ENCODE data around the gene INSIG1. TPM values are rescaled to one million over a fixed set of nuclear protein-coding genes. Genes with fewer than 3 reads are reported as not detected.

INSIG1 gene
- total RNA-seq, 1 donor from 2014 or later, result 25.1 TPM

GRCh38 chr7:155333346-155334234, 35.9 kb downstream of the INSIG1 start:
- Histone ChIP-seq H3K4me1 (ENCODE audit: control insufficient read depth in 3 of 3, insufficient read depth in 3 of 3, low read length in 3 of 3) (no peaks in the 10 kb centered on the region), H3K36me3 (ENCODE audit: control insufficient read depth in 3 of 3, insufficient read depth in 3 of 3, low read length in 3 of 3) (no peaks in the 10 kb centered on the region), H3K9ac (ENCODE audit: low read depth in 1 of 3, low read length in 3 of 3) (no peak overlapping the region), H3K27ac (ENCODE audit: low read depth, low read length) (no peak overlapping the region), H3K4me3 (ENCODE audit: low read length in 3 of 3) (no peak overlapping the region), H3K9me3 (ENCODE audit: control insufficient read depth in 3 of 3, low read length in 3 of 3) (no peaks in the 10 kb centered on the region), H3K27me3 (ENCODE audit: control insufficient read depth in 3 of 3, insufficient read depth in 3 of 3, low read length in 3 of 3) (peaks cover 33 to 55% (median 37%) of the 10 kb centered on the region in 3 donors)

- Histone ChIP-seq H3K9ac (ENCODE audit: low read depth in 1 of 3, low read length in 3 of 3) (no peak overlapping the region), H3K9me3 (ENCODE audit: control insufficient read depth in 3 of 3, low read length in 3 of 3) (no peaks in the 10 kb centered on the region), H3K27ac (ENCODE audit: low read depth, low read length) (no peak overlapping the region), H3K4me3 (ENCODE audit: low read length in 3 of 3) (no peak overlapping the region), H3K27me3 (ENCODE audit: control insufficient read depth in 3 of 3, insufficient read depth in 3 of 3, low read length in 3 of 3) (peaks cover 36 to 71% (median 53%) of the 10 kb centered on the region in 3 donors), H3K36me3 (ENCODE audit: control insufficient read depth in 3 of 3, insufficient read depth in 3 of 3, low read length in 3 of 3) (no peaks in the 10 kb centered on the region), H3K4me1 (ENCODE audit: control insufficient read depth in 3 of 3, insufficient read depth in 3 of 3, low read length in 3 of 3) (no peaks in the 10 kb centered on the region)
Measured at GRCh38 chr7:155336812-155337602, 39.3 kb downstream of the INSIG1 start.

- H3K27ac ChIP-seq (ENCODE audit: low read depth, low read length), result no peak overlapping the region
- no peaks in the 10 kb centered on the region for H3K36me3 ChIP-seq (ENCODE audit: control insufficient read depth in 3 of 3, insufficient read depth in 3 of 3, low read length in 3 of 3)
- H3K4me3 ChIP-seq (ENCODE audit: low read length in 3 of 3), result no peak overlapping the region
- no peak overlapping the region for H3K9ac ChIP-seq (ENCODE audit: low read depth in 1 of 3, low read length in 3 of 3)
- H3K4me1 ChIP-seq (ENCODE audit: control insufficient read depth in 3 of 3, insufficient read depth in 3 of 3, low read length in 3 of 3), result no peaks in the 10 kb centered on the region
- peaks cover 39 to 65% (median 53%) of the 10 kb centered on the region in 3 donors for H3K27me3 ChIP-seq (ENCODE audit: control insufficient read depth in 3 of 3, insufficient read depth in 3 of 3, low read length in 3 of 3)
- no peaks in the 10 kb centered on the region for H3K9me3 ChIP-seq (ENCODE audit: control insufficient read depth in 3 of 3, low read length in 3 of 3)
Measured at GRCh38 chr7:155337946-155338631, 40.4 kb downstream of the INSIG1 start.

- H3K9me3 ChIP-seq (ENCODE audit: control insufficient read depth in 3 of 3, low read length in 3 of 3), result no peaks in the 10 kb centered on the region
- H3K36me3 ChIP-seq (ENCODE audit: control insufficient read depth in 3 of 3, insufficient read depth in 3 of 3, low read length in 3 of 3), result no peaks in the 10 kb centered on the region
- H3K4me1 ChIP-seq (ENCODE audit: control insufficient read depth in 3 of 3, insufficient read depth in 3 of 3, low read length in 3 of 3), result no peaks in the 10 kb centered on the region
- H3K4me3 ChIP-seq (ENCODE audit: low read length in 3 of 3), result no peak overlapping the region
- H3K27ac ChIP-seq (ENCODE audit: low read depth, low read length), result no peak overlapping the region
- no peak overlapping the region for H3K9ac ChIP-seq (ENCODE audit: low read depth in 1 of 3, low read length in 3 of 3)
- H3K27me3 ChIP-seq (ENCODE audit: control insufficient read depth in 3 of 3, insufficient read depth in 3 of 3, low read length in 3 of 3), result peaks cover 37 to 58% (median 53%) of the 10 kb centered on the region in 3 donors
Measured at GRCh38 chr7:155338632-155339320, 41.1 kb downstream of the INSIG1 start.

- H3K27ac ChIP-seq (ENCODE audit: low read depth, low read length), result no peak overlapping the region
- no peak overlapping the region for H3K9ac ChIP-seq (ENCODE audit: low read depth in 1 of 3, low read length in 3 of 3)
- H3K4me1 ChIP-seq (ENCODE audit: control insufficient read depth in 3 of 3, insufficient read depth in 3 of 3, low read length in 3 of 3), result no peaks in the 10 kb centered on the region
- peaks cover 30 to 51% (median 48%) of the 10 kb centered on the region in 3 donors for H3K27me3 ChIP-seq (ENCODE audit: control insufficient read depth in 3 of 3, insufficient read depth in 3 of 3, low read length in 3 of 3)
- H3K4me3 ChIP-seq (ENCODE audit: low read length in 3 of 3), result no peak overlapping the region
- H3K36me3 ChIP-seq (ENCODE audit: control insufficient read depth in 3 of 3, insufficient read depth in 3 of 3, low read length in 3 of 3), result no peaks in the 10 kb centered on the region
- no peaks in the 10 kb centered on the region for H3K9me3 ChIP-seq (ENCODE audit: control insufficient read depth in 3 of 3, low read length in 3 of 3)
Measured at GRCh38 chr7:155339474-155339873, 41.8 kb downstream of the INSIG1 start.

GRCh38 chr7:155340071-155340531, 42.4 kb downstream of the INSIG1 start:
- peaks cover 0 to 2% (median 2%) of the 10 kb centered on the region in 3 donors for H3K4me1 ChIP-seq (ENCODE audit: control insufficient read depth in 3 of 3, insufficient read depth in 3 of 3, low read length in 3 of 3)
- H3K9ac ChIP-seq (ENCODE audit: low read depth in 1 of 3, low read length in 3 of 3), result no peak overlapping the region
- no peak overlapping the region for H3K4me3 ChIP-seq (ENCODE audit: low read length in 3 of 3)
- H3K9me3 ChIP-seq (ENCODE audit: control insufficient read depth in 3 of 3, low read length in 3 of 3), result no peaks in the 10 kb centered on the region
- no peak overlapping the region for H3K27ac ChIP-seq (ENCODE audit: low read depth, low read length)
- H3K27me3 ChIP-seq (ENCODE audit: control insufficient read depth in 3 of 3, insufficient read depth in 3 of 3, low read length in 3 of 3), result peaks cover 25 to 46% (median 42%) of the 10 kb centered on the region in 3 donors
- no peaks in the 10 kb centered on the region for H3K36me3 ChIP-seq (ENCODE audit: control insufficient read depth in 3 of 3, insufficient read depth in 3 of 3, low read length in 3 of 3)

GRCh38 chr7:155340721-155341120, 43.0 kb downstream of the INSIG1 start:
- Histone ChIP-seq H3K27ac (ENCODE audit: low read depth, low read length) (no peak overlapping the region), H3K9me3 (ENCODE audit: control insufficient read depth in 3 of 3, low read length in 3 of 3) (no peaks in the 10 kb centered on the region), H3K4me1 (ENCODE audit: control insufficient read depth in 3 of 3, insufficient read depth in 3 of 3, low read length in 3 of 3) (peaks cover 0 to 5% (median 3%) of the 10 kb centered on the region in 3 donors), H3K27me3 (ENCODE audit: control insufficient read depth in 3 of 3, insufficient read depth in 3 of 3, low read length in 3 of 3) (peaks cover 23 to 41% (median 37%) of the 10 kb centered on the region in 3 donors), H3K9ac (ENCODE audit: low read depth in 1 of 3, low read length in 3 of 3) (no peak overlapping the region), H3K4me3 (ENCODE audit: low read length in 3 of 3) (no peak overlapping the region), H3K36me3 (ENCODE audit: control insufficient read depth in 3 of 3, insufficient read depth in 3 of 3, low read length in 3 of 3) (no peaks in the 10 kb centered on the region)

GRCh38 chr7:155341463-155341983, 43.8 kb downstream of the INSIG1 start:
- H3K4me3 ChIP-seq (ENCODE audit: low read length in 3 of 3), result no peak overlapping the region
- H3K9ac ChIP-seq (ENCODE audit: low read depth in 1 of 3, low read length in 3 of 3), result no peak overlapping the region
- no peak overlapping the region for H3K27ac ChIP-seq (ENCODE audit: low read depth, low read length)
- peaks cover 21 to 39% (median 34%) of the 10 kb centered on the region in 3 donors for H3K27me3 ChIP-seq (ENCODE audit: control insufficient read depth in 3 of 3, insufficient read depth in 3 of 3, low read length in 3 of 3)
- peaks cover 0 to 5% (median 3%) of the 10 kb centered on the region in 3 donors for H3K4me1 ChIP-seq (ENCODE audit: control insufficient read depth in 3 of 3, insufficient read depth in 3 of 3, low read length in 3 of 3)
- no peaks in the 10 kb centered on the region for H3K9me3 ChIP-seq (ENCODE audit: control insufficient read depth in 3 of 3, low read length in 3 of 3)
- no peaks in the 10 kb centered on the region for H3K36me3 ChIP-seq (ENCODE audit: control insufficient read depth in 3 of 3, insufficient read depth in 3 of 3, low read length in 3 of 3)

- H3K9me3 ChIP-seq (ENCODE audit: control insufficient read depth in 3 of 3, low read length in 3 of 3), result no peaks in the 10 kb centered on the region
- H3K9ac ChIP-seq (ENCODE audit: low read depth in 1 of 3, low read length in 3 of 3), result no peak overlapping the region
- no peak overlapping the region for H3K4me3 ChIP-seq (ENCODE audit: low read length in 3 of 3)
- H3K27ac ChIP-seq (ENCODE audit: low read depth, low read length), result no peak overlapping the region
- no peaks in the 10 kb centered on the region for H3K36me3 ChIP-seq (ENCODE audit: control insufficient read depth in 3 of 3, insufficient read depth in 3 of 3, low read length in 3 of 3)
- H3K4me1 ChIP-seq (ENCODE audit: control insufficient read depth in 3 of 3, insufficient read depth in 3 of 3, low read length in 3 of 3), result peaks cover 0 to 5% (median 3%) of the 10 kb centered on the region in 3 donors
- H3K27me3 ChIP-seq (ENCODE audit: control insufficient read depth in 3 of 3, insufficient read depth in 3 of 3, low read length in 3 of 3), result peaks cover 19 to 33% (median 26%) of the 10 kb centered on the region in 3 donors
Measured at GRCh38 chr7:155342313-155342712, 44.6 kb downstream of the INSIG1 start.

All from skeletal muscle tissue (tissue), 4 donors.